RWPE2 (cell line): Measurements from ENCODE around the gene TAS2R31.
"Not testable (repeated sequence)": the region's sequence is repeated elsewhere in the genome, so short reads cannot be mapped to it uniquely, and the experiment has no call there.

Source experiments
- ATAC-seq: fragments of 200-7000 bp; cut with Tn5 transposase; 3 replicates; pipeline ENCODE4 v1.9.1; 2021; ENCODE audit warnings: low read depth
- DNase-seq: peaks from one replicate; pipeline ENCODE4 v3.0.0-alpha.2; 2020; ENCODE audit warnings: low spot score
- H3K27ac ChIP-seq: fragments of 450-650 bp; 2 replicates; pipeline ENCODE4 v1.5.1; 2017; ENCODE audit warnings: mild to moderate bottlenecking; ENCODE audit not compliant: poor library complexity, severe bottlenecking
- H3K27me3 ChIP-seq: fragments of 250-450 bp; sonication (Bioruptor Pico); 2 replicates; pipeline ENCODE4 v1.5.1; 2021; ENCODE audit warnings: mild to moderate bottlenecking, moderate library complexity; ENCODE audit not compliant: insufficient read depth, poor library complexity, severe bottlenecking
- H3K36me3 ChIP-seq: fragments of 250-450 bp; sonication (Bioruptor Pico); 2 replicates; pipeline ENCODE4 v1.5.1; 2020; ENCODE audit warnings: low read depth, mild to moderate bottlenecking, moderate library complexity
- H3K4me1 ChIP-seq: fragments of 250-450 bp; sonication (Bioruptor Pico); 2 replicates; pipeline ENCODE4 v1.5.1; 2021; ENCODE audit warnings: mild to moderate bottlenecking, moderate library complexity; ENCODE audit not compliant: insufficient read depth, poor library complexity, severe bottlenecking
- H3K4me3 ChIP-seq: fragments of 250-450 bp; sonication (Bioruptor Pico); 2 replicates; pipeline ENCODE4 v1.5.1; 2021; ENCODE audit warnings: mild to moderate bottlenecking, moderate library complexity; ENCODE audit not compliant: severe bottlenecking
- H3K9me3 ChIP-seq: fragments of 250-450 bp; sonication (Bioruptor Pico); 2 replicates; pipeline ENCODE4 v1.5.1; 2021; ENCODE audit warnings: mild to moderate bottlenecking, moderate library complexity; ENCODE audit not compliant: severe bottlenecking
- TF ChIP-seq, protein P1 (sequence below): fragments of 450-650 bp; IDR thresholded peaks from one replicate; pipeline ENCODE4 v1.5.1; 2017; ENCODE audit warnings: mild to moderate bottlenecking, moderate library complexity; ENCODE audit not compliant: poor library complexity, severe bottlenecking

The TAS2R31 gene

DNA sequence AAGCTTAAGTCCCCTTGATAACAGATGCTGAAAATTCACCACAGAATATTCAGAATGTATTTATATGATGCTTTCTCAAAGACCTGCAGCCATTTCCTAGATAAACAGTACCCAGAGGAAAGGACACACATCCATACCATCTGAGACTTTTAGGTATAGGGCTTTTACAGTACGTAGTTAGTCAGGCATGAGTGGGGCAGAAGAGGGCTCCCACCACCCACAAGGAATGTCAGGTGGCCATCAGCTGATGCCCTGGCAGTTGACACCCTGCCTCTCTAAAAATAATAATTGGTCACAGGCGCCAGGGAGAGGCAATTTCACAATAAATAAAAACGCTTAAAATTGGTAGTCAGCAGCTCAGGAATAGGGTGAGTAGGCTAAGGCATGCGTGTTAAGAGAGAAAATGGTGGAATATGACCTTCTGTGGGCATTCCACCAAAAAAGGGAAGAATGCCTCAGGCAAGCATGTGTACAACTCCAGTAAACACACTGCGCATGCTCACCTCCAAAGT is 38.7 kb upstream of the TAS2R31 start:
- Histone ChIP-seq H3K27me3 (no peaks in the 10 kb centered on the region), H3K9me3 (no peaks in the 10 kb centered on the region), H3K4me1 (no peaks in the 10 kb centered on the region), H3K27ac (no peak overlapping the region), H3K4me3 (no peak overlapping the region), H3K36me3 (no peaks in the 10 kb centered on the region)
- TF ChIP-seq, protein P1, sequence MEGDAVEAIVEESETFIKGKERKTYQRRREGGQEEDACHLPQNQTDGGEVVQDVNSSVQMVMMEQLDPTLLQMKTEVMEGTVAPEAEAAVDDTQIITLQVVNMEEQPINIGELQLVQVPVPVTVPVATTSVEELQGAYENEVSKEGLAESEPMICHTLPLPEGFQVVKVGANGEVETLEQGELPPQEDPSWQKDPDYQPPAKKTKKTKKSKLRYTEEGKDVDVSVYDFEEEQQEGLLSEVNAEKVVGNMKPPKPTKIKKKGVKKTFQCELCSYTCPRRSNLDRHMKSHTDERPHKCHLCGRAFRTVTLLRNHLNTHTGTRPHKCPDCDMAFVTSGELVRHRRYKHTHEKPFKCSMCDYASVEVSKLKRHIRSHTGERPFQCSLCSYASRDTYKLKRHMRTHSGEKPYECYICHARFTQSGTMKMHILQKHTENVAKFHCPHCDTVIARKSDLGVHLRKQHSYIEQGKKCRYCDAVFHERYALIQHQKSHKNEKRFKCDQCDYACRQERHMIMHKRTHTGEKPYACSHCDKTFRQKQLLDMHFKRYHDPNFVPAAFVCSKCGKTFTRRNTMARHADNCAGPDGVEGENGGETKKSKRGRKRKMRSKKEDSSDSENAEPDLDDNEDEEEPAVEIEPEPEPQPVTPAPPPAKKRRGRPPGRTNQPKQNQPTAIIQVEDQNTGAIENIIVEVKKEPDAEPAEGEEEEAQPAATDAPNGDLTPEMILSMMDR, result no peak
- ATAC-seq (no peak), DNase-seq (no peak)

DNA sequence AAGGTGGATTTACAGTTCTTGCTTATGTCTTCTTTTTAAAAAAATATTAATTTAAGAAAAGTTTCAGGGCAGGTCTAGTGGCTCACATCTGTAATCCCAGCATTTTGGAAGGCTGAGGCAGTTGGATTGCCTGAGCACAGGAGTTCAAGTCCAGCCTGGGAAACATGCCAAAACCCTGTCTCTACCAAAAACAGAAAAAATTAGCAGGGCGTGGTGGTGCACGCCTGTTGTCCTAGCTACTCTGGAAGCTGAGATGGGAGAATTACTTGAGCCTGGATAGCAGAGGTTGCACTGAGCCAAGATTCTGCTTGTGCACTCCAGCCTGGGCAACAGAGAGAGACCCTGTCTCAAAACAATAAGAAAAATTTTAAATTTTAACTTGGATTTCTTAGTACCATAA is 36.3 kb upstream of the TAS2R31 start:
- Histone ChIP-seq H3K27me3 (no peaks in the 10 kb centered on the region), H3K27ac (no peak overlapping the region), H3K4me3 (no peak overlapping the region), H3K4me1 (no peaks in the 10 kb centered on the region), H3K36me3 (no peaks in the 10 kb centered on the region), H3K9me3 (no peaks in the 10 kb centered on the region)
- no peak for DNase-seq
- TF ChIP-seq, protein P1, result no peak
- no peak for ATAC-seq

DNA sequence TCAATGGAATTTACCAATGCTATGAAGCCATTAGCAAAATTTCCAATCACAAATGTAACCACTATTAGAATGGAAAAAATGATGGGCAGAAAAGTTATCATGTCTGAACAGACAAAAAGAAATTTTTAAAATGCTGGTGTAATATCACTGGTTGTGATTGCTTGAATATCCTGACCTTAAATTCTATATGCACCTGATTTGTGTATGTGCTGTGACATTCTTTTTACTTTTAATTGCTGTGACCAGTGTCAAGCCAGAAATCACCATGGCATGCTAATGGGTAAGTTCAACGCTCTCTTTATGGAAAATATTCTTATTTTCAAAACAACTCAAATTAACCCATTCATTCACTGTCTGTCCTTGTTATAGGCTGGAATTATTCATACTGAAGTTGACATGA is 31.0 kb upstream of the TAS2R31 start, which contains the start of gene TAS2R46:
Gene TAS2R46, minus strand, starts transcription at position 101 of the 400 bp plus-strand sequence. Its CDS starts 0 bp downstream, at position 101.
- not testable (repeated sequence) for ATAC-seq, H3K9me3 ChIP-seq, H3K36me3 ChIP-seq, H3K27ac ChIP-seq, H3K4me1 ChIP-seq, DNase-seq, H3K4me3 ChIP-seq, H3K27me3 ChIP-seq

DNA sequence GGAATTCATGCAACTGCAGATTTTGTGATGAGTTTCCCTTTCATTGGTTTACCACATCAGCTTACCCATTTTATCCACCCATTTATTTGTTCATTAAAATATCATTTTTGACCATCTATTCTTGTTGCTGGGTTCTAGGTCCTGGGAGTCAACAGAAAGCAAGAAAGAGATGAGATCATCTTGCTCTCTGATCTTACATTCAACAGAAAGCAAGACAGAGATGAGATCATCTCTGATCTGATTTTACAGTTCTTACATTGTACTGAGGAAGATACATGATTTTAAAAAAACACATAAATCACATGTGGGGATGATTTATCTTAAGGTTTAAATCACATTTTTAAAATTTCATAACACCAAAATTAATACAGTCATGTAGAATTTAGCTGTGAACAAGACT is 28.6 kb upstream of the TAS2R31 start:
- H3K9me3 ChIP-seq, result no peaks in the 10 kb centered on the region
- H3K27ac ChIP-seq, result no peak overlapping the region
- TF ChIP-seq, protein P1, result no peak
- H3K36me3 ChIP-seq, result no peaks in the 10 kb centered on the region
- no peak for DNase-seq
- no peak overlapping the region for H3K4me3 ChIP-seq
- no peaks in the 10 kb centered on the region for H3K4me1 ChIP-seq
- ATAC-seq, result no peak
- H3K27me3 ChIP-seq, result no peaks in the 10 kb centered on the region

DNA sequence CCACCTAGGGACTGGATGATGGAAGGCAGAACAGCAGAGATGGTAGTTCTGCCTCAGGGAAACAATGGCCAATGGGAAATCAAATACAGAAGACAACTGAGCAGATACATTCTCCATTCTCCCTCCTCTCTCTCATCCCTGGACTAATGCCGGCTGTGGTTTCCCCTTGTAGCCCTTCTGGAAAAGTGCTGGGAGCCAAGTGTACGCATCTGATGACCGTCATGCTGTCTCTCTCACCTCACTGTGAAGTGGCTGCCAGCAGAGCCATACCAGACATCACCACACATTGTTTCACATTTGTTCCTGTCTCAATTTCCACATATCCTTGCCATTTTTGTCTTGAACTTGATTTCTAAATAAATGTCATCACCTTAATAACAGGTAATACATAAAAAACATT is 27.8 kb upstream of the TAS2R31 start:
- H3K9me3 ChIP-seq, result no peaks in the 10 kb centered on the region
- TF ChIP-seq, protein P1, result no peak
- no peak overlapping the region for H3K4me3 ChIP-seq
- no peaks in the 10 kb centered on the region for H3K27me3 ChIP-seq
- no peak for DNase-seq
- no peak overlapping the region for H3K27ac ChIP-seq
- H3K4me1 ChIP-seq, result no peaks in the 10 kb centered on the region
- H3K36me3 ChIP-seq, result no peaks in the 10 kb centered on the region
- ATAC-seq, result no peak
